Measurements from ENCODE around the gene TTLL8. TPM values are rescaled to one million over a fixed set of nuclear protein-coding genes. Genes with fewer than 3 reads are reported as not detected.

Gene TTLL8
- total and polyA plus RNA-seq, 2 experiments from 2014 or later: not detected

GRCh38 chr22:50074056-50074455 is 16.0 kb upstream of the TTLL8 start:
- Histone ChIP-seq H3K9me2 (replicated peaks; ENCODE audit: insufficient read depth) (no peaks in the 10 kb centered on the region), H3K27me3 (no peaks in the 10 kb centered on the region), H2AFZ (no peak overlapping the region), H4K20me1 (ENCODE audit: insufficient read depth, poor library complexity, severe bottlenecking) (no peaks in the 10 kb centered on the region), H3K4me1 (ENCODE audit: insufficient read depth) (peaks cover 7% of the 10 kb centered on the region), H3K79me2 (no peaks in the 10 kb centered on the region), H3K27ac (no peak overlapping the region), H3K36me3 (replicated peaks; ENCODE audit: insufficient read depth, low read depth) (no peaks in the 10 kb centered on the region), H3K4me3 (no peak overlapping the region), H3K4me2 (no peak overlapping the region), H3K9me3 (ENCODE audit: low read depth) (no peaks in the 10 kb centered on the region)
- DNase-seq (ENCODE audit: low spot score): no peak
- TF ChIP-seq EZH2 (IDR thresholded peaks at IDR 0.05; ENCODE audit: borderline replicate concordance) (no peak), EZH2phosphoT487 (IDR thresholded peaks at IDR 0.05; ENCODE audit: low read depth, severe bottlenecking, unreplicated experiment) (no peak)
- TF ChIP-seq, protein P1, sequence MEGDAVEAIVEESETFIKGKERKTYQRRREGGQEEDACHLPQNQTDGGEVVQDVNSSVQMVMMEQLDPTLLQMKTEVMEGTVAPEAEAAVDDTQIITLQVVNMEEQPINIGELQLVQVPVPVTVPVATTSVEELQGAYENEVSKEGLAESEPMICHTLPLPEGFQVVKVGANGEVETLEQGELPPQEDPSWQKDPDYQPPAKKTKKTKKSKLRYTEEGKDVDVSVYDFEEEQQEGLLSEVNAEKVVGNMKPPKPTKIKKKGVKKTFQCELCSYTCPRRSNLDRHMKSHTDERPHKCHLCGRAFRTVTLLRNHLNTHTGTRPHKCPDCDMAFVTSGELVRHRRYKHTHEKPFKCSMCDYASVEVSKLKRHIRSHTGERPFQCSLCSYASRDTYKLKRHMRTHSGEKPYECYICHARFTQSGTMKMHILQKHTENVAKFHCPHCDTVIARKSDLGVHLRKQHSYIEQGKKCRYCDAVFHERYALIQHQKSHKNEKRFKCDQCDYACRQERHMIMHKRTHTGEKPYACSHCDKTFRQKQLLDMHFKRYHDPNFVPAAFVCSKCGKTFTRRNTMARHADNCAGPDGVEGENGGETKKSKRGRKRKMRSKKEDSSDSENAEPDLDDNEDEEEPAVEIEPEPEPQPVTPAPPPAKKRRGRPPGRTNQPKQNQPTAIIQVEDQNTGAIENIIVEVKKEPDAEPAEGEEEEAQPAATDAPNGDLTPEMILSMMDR (IDR thresholded peaks at IDR 0.05; ENCODE audit: poor library complexity): no peak
- 85% methylated on average over 17 of the region's 17 CpGs for WGBS (ENCODE audit: low lambda C conversion rate, missing lambda C conversion rate)

- Histone ChIP-seq H4K20me1 (ENCODE audit: insufficient read depth, poor library complexity, severe bottlenecking) (no peaks in the 10 kb centered on the region), H3K4me2 (no peak overlapping the region), H3K9me2 (replicated peaks; ENCODE audit: insufficient read depth) (no peaks in the 10 kb centered on the region), H3K27me3 (no peaks in the 10 kb centered on the region), H3K27ac (no peak overlapping the region), H2AFZ (no peak overlapping the region), H3K36me3 (replicated peaks; ENCODE audit: insufficient read depth, low read depth) (no peaks in the 10 kb centered on the region), H3K79me2 (no peaks in the 10 kb centered on the region), H3K4me1 (ENCODE audit: insufficient read depth) (no peaks in the 10 kb centered on the region), H3K9me3 (ENCODE audit: low read depth) (no peaks in the 10 kb centered on the region), H3K4me3 (no peak overlapping the region)
- TF ChIP-seq EZH2phosphoT487 (IDR thresholded peaks at IDR 0.05; ENCODE audit: low read depth, severe bottlenecking, unreplicated experiment) (no peak), EZH2 (IDR thresholded peaks at IDR 0.05; ENCODE audit: borderline replicate concordance) (no peak)
- TF ChIP-seq, protein P1 (IDR thresholded peaks at IDR 0.05; ENCODE audit: poor library complexity): no peak
- WGBS (ENCODE audit: low lambda C conversion rate, missing lambda C conversion rate): 89% methylated on average over 26 of the region's 28 CpGs
- no peak for DNase-seq (ENCODE audit: low spot score)
Observed at GRCh38 chr22:50072714-50073538, 14.8 kb upstream of the TTLL8 start.

GRCh38 chr22:50072167-50072555 is 14.1 kb upstream of the TTLL8 start:
- no peak for TF ChIP-seq EZH2phosphoT487 (IDR thresholded peaks at IDR 0.05; ENCODE audit: low read depth, severe bottlenecking, unreplicated experiment)
- no peak for TF ChIP-seq EZH2 (IDR thresholded peaks at IDR 0.05; ENCODE audit: borderline replicate concordance)
- TF ChIP-seq, protein P1 (IDR thresholded peaks at IDR 0.05; ENCODE audit: poor library complexity): no peak
- 97% methylated on average over 8 of the region's 9 CpGs for WGBS (ENCODE audit: low lambda C conversion rate, missing lambda C conversion rate)
- H3K4me2 ChIP-seq: no peak overlapping the region

More at GRCh38 chr22:50072167-50072555, 14.1 kb upstream of the TTLL8 start:
- Histone ChIP-seq H3K27me3 (no peaks in the 10 kb centered on the region), H3K4me3 (no peak overlapping the region), H4K20me1 (ENCODE audit: insufficient read depth, poor library complexity, severe bottlenecking) (no peaks in the 10 kb centered on the region), H3K9me2 (replicated peaks; ENCODE audit: insufficient read depth) (no peaks in the 10 kb centered on the region), H3K9me3 (ENCODE audit: low read depth) (no peaks in the 10 kb centered on the region), H3K4me1 (ENCODE audit: insufficient read depth) (no peaks in the 10 kb centered on the region), H3K36me3 (replicated peaks; ENCODE audit: insufficient read depth, low read depth) (no peaks in the 10 kb centered on the region), H3K27ac (no peak overlapping the region), H2AFZ (no peak overlapping the region), H3K79me2 (no peaks in the 10 kb centered on the region)
- no peak for DNase-seq (ENCODE audit: low spot score)
